Ishikawa (cell line): Measurements from ENCODE around the gene JMJD8.
A peak's percentile ranks its signal among the peaks of the same experiment; 100 is the strongest.

ENCODE experiments used
- CEBPB ChIP-seq: IDR thresholded peaks from 2 replicates; pipeline ENCODE4 v1.6.1; 2012
- CREB1 ChIP-seq: IDR thresholded peaks from 2 replicates; pipeline ENCODE4 v1.6.1; 2012; ENCODE audit warnings: low read depth
- EGR1 ChIP-seq: IDR thresholded peaks from 2 replicates; pipeline ENCODE4 v1.6.1; 2012
- EP300 ChIP-seq: IDR thresholded peaks from 2 replicates; pipeline ENCODE4 v1.6.1; 2012; ENCODE audit warnings: borderline replicate concordance
- FOXM1 ChIP-seq: IDR thresholded peaks from 2 replicates; pipeline ENCODE4 v1.6.1; 2012; ENCODE audit warnings: low read depth, borderline replicate concordance
- MAX ChIP-seq: IDR thresholded peaks from 2 replicates; pipeline ENCODE4 v1.6.1; 2012
- NFIC ChIP-seq: IDR thresholded peaks from 2 replicates; pipeline ENCODE4 v1.6.1; 2012
- RAD21 ChIP-seq: IDR thresholded peaks from 2 replicates; pipeline ENCODE4 v1.6.1; 2012; ENCODE audit warnings: low read depth
- REST ChIP-seq: IDR thresholded peaks from 2 replicates; pipeline ENCODE4 v1.6.1; 2012; ENCODE audit warnings: low read depth, mild to moderate bottlenecking
- TAF1 ChIP-seq: IDR thresholded peaks from 2 replicates; pipeline ENCODE4 v1.6.1; 2012; ENCODE audit warnings: low read depth, mild to moderate bottlenecking
- TCF12 ChIP-seq: IDR thresholded peaks from 2 replicates; pipeline ENCODE4 v1.6.1; 2012; ENCODE audit warnings: low read depth
- TEAD4 ChIP-seq: IDR thresholded peaks from 2 replicates; pipeline ENCODE4 v1.6.1; 2012
- USF1 ChIP-seq: IDR thresholded peaks from 2 replicates; pipeline ENCODE4 v1.6.1; 2012
- YY1 ChIP-seq: IDR thresholded peaks from 2 replicates; pipeline ENCODE4 v1.6.1; 2012; ENCODE audit warnings: low read depth
- ZBTB7A ChIP-seq: IDR thresholded peaks from 2 replicates; pipeline ENCODE4 v1.6.1; 2012; ENCODE audit warnings: low read depth

The JMJD8 gene

GRCh38 chr16:668519-669171 is 15.5 kb downstream of the JMJD8 start:
- TF ChIP-seq CEBPB: no peak
- TF ChIP-seq TCF12: no peak
- no peak for TF ChIP-seq ZBTB7A
- TF ChIP-seq CREB1: no peak
- TF ChIP-seq MAX: no peak
- no peak for TF ChIP-seq EGR1
- no peak for TF ChIP-seq FOXM1
- no peak for TF ChIP-seq EP300
- TF ChIP-seq TEAD4: no peak
- no peak for TF ChIP-seq RAD21
- no peak for TF ChIP-seq USF1
- no peak for TF ChIP-seq REST
- TF ChIP-seq YY1: no peak
- TF ChIP-seq TAF1: no peak
- no peak for TF ChIP-seq NFIC

GRCh38 chr16:667780-668518 is 16.2 kb downstream of the JMJD8 start, which contains the start of gene RHOT2:
Gene RHOT2 (plus strand): TSS chr16:668132. CDS start chr16:668200, 68 bp downstream.
- no peak for TF ChIP-seq CEBPB
- TF ChIP-seq EGR1: peak; percentile 74
- no peak for TF ChIP-seq NFIC
- TF ChIP-seq REST: no peak
- peak; percentile 98 for TF ChIP-seq ZBTB7A
- peak; percentile 35; the same call in 1 of the 2 replicates for TF ChIP-seq TCF12
- TF ChIP-seq MAX: 0 out of 2 replicates have a peak, but pooled peaks have one; percentile 66
- TF ChIP-seq FOXM1: no peak
- peak; percentile 73 for TF ChIP-seq TAF1
- no peak for TF ChIP-seq CREB1
- no peak for TF ChIP-seq TEAD4
- 0 out of 2 replicates have a peak, but pooled peaks have one; percentile 30 for TF ChIP-seq USF1
- TF ChIP-seq YY1: peak; percentile 90
- TF ChIP-seq RAD21: peak; percentile 22; the same call in 1 of the 2 replicates
- TF ChIP-seq EP300: no peak

GRCh38 chr16:667113-667779 is 16.9 kb downstream of the JMJD8 start:
- TF ChIP-seq FOXM1: no peak
- no peak for TF ChIP-seq EP300
- TF ChIP-seq REST: no peak
- no peak for TF ChIP-seq EGR1
- no peak for TF ChIP-seq MAX
- no peak for TF ChIP-seq TCF12
- no peak for TF ChIP-seq RAD21
- no peak for TF ChIP-seq USF1
- no peak for TF ChIP-seq CEBPB
- TF ChIP-seq TEAD4: no peak
- TF ChIP-seq CREB1: no peak
- no peak for TF ChIP-seq ZBTB7A
- TF ChIP-seq NFIC: no peak
- TF ChIP-seq YY1: no peak
- no peak for TF ChIP-seq TAF1
